Type B pancreatic cell (in vitro differentiated cells): Measurements from ENCODE around the gene MEI1. TPM values are rescaled to one million over a fixed set of nuclear protein-coding genes. Genes with fewer than 3 reads are reported as not detected.

ENCODE experiments used
- DNase-seq: peaks from one replicate; pipeline ENCODE4 v3.0.0; 2021; ENCODE audit warnings: mixed read lengths; ENCODE audit not compliant: unreplicated experiment; ENCODE audit errors: extremely low spot score
- H3K27ac Mint-ChIP-seq: 2 replicates; pipeline ENCODE4 v1.8.0; 2021; ENCODE audit warnings: mild to moderate bottlenecking, mixed read lengths
- H3K27me3 Mint-ChIP-seq: 2 replicates; pipeline ENCODE4 v1.8.0; 2021; ENCODE audit warnings: mixed read lengths
- H3K36me3 Mint-ChIP-seq: 2 replicates; pipeline ENCODE4 v1.8.0; 2021; ENCODE audit warnings: mixed read lengths
- H3K4me1 Mint-ChIP-seq: one replicate; pipeline ENCODE4 v1.8.0; 2021; ENCODE audit warnings: mixed read lengths; ENCODE audit not compliant: unreplicated experiment
- H3K4me3 Mint-ChIP-seq: 2 replicates; pipeline ENCODE4 v1.8.0; 2021; ENCODE audit warnings: mild to moderate bottlenecking, mixed read lengths
- H3K9me3 Mint-ChIP-seq: 2 replicates; pipeline ENCODE4 v1.8.0; 2021; ENCODE audit warnings: mixed read lengths
- total RNA-seq: library from RNA; stranded (reverse); gene quantifications from 2 replicates; pipeline ENCODE4 v1.2.1, GENCODE V29; 2021; ENCODE audit warnings: low replicate concordance
- TF ChIP-seq, protein P1 (sequence below): fragments of 200-600 bp; sonication (generic); conservative IDR thresholded peaks from 2 replicates; pipeline ENCODE4 v1.5.0; 2021; ENCODE audit warnings: antibody characterized with exemption, mild to moderate bottlenecking

The MEI1 gene
- total RNA-seq, 1 donor from 2014 or later: 1.2 TPM

DNA sequence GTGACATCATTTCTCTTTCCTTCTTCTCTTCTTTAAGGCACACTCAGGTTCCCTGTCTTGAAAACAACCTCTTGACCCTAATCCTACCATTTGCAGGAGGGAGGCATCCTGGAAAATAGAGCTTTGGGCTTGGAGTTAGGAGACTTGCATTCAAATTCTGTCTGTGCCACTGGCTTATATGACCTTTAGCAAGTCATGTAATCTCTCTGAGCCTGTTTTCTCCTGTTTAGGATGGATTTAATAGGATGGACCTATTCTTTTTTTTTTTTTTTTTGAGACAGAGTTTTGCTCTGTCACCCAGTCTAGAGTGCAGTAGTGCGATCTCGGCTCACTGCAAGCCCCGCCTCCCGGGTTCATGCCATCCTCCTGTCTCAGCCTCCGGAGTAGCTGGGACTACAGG lies 76.0 kb downstream of the MEI1 start:
- Mint-ChIP-seq H3K4me1 (no peaks in the 10 kb centered on the region), H3K9me3 (peaks cover 4% of the 10 kb centered on the region), H3K36me3 (no peaks in the 10 kb centered on the region), H3K4me3 (no peak overlapping the region), H3K27ac (no peak overlapping the region), H3K27me3 (peaks cover 3% of the 10 kb centered on the region)
- TF ChIP-seq, protein P1, sequence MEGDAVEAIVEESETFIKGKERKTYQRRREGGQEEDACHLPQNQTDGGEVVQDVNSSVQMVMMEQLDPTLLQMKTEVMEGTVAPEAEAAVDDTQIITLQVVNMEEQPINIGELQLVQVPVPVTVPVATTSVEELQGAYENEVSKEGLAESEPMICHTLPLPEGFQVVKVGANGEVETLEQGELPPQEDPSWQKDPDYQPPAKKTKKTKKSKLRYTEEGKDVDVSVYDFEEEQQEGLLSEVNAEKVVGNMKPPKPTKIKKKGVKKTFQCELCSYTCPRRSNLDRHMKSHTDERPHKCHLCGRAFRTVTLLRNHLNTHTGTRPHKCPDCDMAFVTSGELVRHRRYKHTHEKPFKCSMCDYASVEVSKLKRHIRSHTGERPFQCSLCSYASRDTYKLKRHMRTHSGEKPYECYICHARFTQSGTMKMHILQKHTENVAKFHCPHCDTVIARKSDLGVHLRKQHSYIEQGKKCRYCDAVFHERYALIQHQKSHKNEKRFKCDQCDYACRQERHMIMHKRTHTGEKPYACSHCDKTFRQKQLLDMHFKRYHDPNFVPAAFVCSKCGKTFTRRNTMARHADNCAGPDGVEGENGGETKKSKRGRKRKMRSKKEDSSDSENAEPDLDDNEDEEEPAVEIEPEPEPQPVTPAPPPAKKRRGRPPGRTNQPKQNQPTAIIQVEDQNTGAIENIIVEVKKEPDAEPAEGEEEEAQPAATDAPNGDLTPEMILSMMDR: no peak
- DNase-seq: no peak

DNA sequence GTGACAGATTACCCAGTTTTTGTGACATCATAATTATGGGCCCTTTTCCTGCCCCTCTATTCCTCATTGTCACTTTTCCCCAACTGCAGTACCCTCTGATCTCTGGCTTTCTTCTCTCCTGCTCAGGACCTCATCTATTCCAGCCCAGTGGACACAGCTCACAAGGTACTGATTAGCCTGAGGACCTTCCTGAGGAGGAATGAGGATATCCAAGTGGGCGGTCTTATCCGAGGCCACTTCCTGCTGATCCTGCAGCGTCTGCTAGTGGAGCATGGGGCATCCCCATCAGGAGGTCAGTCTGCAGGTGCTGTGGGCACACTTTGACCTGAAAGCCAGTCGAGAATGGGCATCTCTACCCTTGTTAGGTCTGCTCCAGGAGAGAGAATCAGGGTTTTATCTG lies 76.7 kb downstream of the MEI1 start:
- no peaks in the 10 kb centered on the region for H3K36me3 Mint-ChIP-seq

GRCh38 chr22:41776381-41776780 lies 77.1 kb downstream of the MEI1 start:
- Mint-ChIP-seq H3K36me3 (no peaks in the 10 kb centered on the region), H3K9me3 (peaks cover 4% of the 10 kb centered on the region), H3K27ac (no peak overlapping the region), H3K27me3 (peaks cover 8% of the 10 kb centered on the region), H3K4me1 (peaks cover 4% of the 10 kb centered on the region), H3K4me3 (no peak overlapping the region)
- DNase-seq: no peak
- TF ChIP-seq, protein P1: no peak

More for the DNA sequence above, 76.7 kb downstream of the MEI1 start:
- no peak overlapping the region for H3K27ac Mint-ChIP-seq
- TF ChIP-seq, protein P1: no peak
- H3K9me3 Mint-ChIP-seq: peaks cover 4% of the 10 kb centered on the region
- H3K27me3 Mint-ChIP-seq: peaks cover 6% of the 10 kb centered on the region
- no peak overlapping the region for H3K4me3 Mint-ChIP-seq
- no peak for DNase-seq
- H3K4me1 Mint-ChIP-seq: peaks cover under 1% of the 10 kb centered on the region

DNA sequence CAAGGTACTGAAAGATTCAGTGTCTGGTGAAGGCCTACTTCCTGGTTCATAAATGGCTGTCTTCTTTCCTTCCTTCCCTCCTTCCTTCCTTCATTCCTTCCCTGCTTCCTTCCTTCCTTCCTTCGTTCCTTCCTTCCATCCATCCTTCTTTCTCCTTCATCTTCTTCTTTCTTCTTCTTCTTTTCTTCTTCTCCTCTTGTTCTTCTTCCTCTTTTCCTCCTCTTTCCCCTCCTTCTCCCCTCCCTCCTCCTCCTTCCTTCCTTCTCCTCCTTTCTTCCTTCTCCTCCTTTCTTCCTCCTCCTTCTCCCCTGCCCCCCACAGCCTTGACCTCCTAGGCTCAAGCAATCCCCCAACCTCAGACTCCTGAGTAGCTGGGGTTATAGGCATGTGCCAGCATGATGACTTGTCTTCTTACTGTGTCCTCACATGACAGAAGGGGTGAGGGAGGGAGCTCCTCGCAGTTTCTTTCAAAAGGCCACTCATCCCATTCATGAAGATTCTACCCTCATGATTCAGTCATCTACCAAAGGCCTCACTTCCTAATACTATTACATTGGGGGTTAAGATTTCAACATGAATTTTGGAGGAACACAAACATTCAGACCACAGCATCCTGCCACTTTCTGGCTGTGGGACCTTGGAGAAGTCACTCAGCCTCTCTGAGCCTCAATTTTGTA lies 78.6 kb downstream of the MEI1 start:
- H3K36me3 Mint-ChIP-seq: no peaks in the 10 kb centered on the region
- peaks cover under 1% of the 10 kb centered on the region for H3K9me3 Mint-ChIP-seq
- TF ChIP-seq, protein P1: no peak
- H3K27me3 Mint-ChIP-seq: peaks cover 8% of the 10 kb centered on the region
- H3K4me1 Mint-ChIP-seq: peaks cover 6% of the 10 kb centered on the region
- H3K27ac Mint-ChIP-seq: no peak overlapping the region
- no peak for DNase-seq
- H3K4me3 Mint-ChIP-seq: no peak overlapping the region

- Mint-ChIP-seq H3K9me3 (no peaks in the 10 kb centered on the region), H3K27ac (no peak overlapping the region), H3K27me3 (peaks cover 8% of the 10 kb centered on the region), H3K4me3 (no peak overlapping the region), H3K4me1 (peaks cover 6% of the 10 kb centered on the region), H3K36me3 (no peaks in the 10 kb centered on the region)
- TF ChIP-seq, protein P1: no peak
- no peak for DNase-seq
These were observed 80.7 kb downstream of the MEI1 start for GRCh38 chr22:41779929-41780505.
